ENCODE results near the gene KDM5C.

DNA sequence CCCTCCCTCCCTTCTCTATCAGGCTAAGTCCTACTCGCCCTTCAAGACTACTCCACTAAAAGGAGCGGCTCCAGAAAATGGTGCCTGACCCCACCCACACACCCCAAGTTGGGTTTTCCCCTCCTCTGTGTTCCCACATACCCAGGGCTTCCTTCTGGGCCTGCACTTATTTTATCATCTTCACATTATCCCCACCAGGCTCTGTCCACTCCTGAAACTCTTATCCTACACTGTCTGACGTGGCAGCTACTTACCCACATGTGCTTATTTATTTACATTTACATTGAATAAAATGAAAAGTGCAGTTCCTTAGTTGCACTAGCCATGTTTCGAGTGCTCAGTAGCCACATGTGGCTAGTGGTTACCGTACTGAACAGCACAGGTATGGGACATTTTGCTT, 5.1 kb upstream of the KDM5C start:
- TF ChIP-seq, protein P1, sequence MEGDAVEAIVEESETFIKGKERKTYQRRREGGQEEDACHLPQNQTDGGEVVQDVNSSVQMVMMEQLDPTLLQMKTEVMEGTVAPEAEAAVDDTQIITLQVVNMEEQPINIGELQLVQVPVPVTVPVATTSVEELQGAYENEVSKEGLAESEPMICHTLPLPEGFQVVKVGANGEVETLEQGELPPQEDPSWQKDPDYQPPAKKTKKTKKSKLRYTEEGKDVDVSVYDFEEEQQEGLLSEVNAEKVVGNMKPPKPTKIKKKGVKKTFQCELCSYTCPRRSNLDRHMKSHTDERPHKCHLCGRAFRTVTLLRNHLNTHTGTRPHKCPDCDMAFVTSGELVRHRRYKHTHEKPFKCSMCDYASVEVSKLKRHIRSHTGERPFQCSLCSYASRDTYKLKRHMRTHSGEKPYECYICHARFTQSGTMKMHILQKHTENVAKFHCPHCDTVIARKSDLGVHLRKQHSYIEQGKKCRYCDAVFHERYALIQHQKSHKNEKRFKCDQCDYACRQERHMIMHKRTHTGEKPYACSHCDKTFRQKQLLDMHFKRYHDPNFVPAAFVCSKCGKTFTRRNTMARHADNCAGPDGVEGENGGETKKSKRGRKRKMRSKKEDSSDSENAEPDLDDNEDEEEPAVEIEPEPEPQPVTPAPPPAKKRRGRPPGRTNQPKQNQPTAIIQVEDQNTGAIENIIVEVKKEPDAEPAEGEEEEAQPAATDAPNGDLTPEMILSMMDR (IDR thresholded peaks at IDR 0.05), result no peak
- no peak for TF ChIP-seq POLR2A (IDR thresholded peaks at IDR 0.05)

All from body of pancreas (tissue), 4 donors.